Measurements from ENCODE around the gene STK25.

GRCh38 chr2:241514986-241515737, 6.8 kb upstream of the STK25 start:
- TF ChIP-seq CTCF (conservative IDR thresholded peaks at IDR 0.05) (no peak), ZFX (IDR thresholded peaks at IDR 0.05) (no peak)

Measured in C4-2B (cell line).